Activated B cell treated with CpG ODN at 0.5 μM for 24 hours (primary cell): ENCODE data around the gene DIPK2A. TPM values are rescaled to one million over a fixed set of nuclear protein-coding genes. Genes with fewer than 3 reads are reported as not detected.

Experiments used
- ATAC-seq: fragments of 200-7000 bp; cut with Tn5 transposase; one replicate; pipeline ENCODE4 v1.10.0; 2021; ENCODE audit warnings: low read depth, mild to moderate bottlenecking, moderate library complexity
- CTCF ChIA-PET: fragments of 350-600 bp; sonication (Branson Sonifier 250); formaldehyde crosslinking; loops from one replicate; lab custom pipeline; 2021; ENCODE audit warnings: antibody characterized with exemption; lab: Charles Lee
- POLR2A ChIA-PET: fragments of 350-600 bp; sonication (Branson Sonifier 250); formaldehyde crosslinking; loops from one replicate; lab custom pipeline; 2021; ENCODE audit warnings: antibody characterized with exemption; lab: Charles Lee
- DNase-seq: peaks from one replicate; pipeline ENCODE4 v3.0.0; 2022
- H3K27ac Mint-ChIP-seq: one replicate; pipeline ENCODE4 v1.8.0; 2020; ENCODE audit warnings: mixed read lengths
- H3K27me3 Mint-ChIP-seq: one replicate; pipeline ENCODE4 v1.8.0; 2021; ENCODE audit warnings: mixed read lengths
- H3K36me3 Mint-ChIP-seq: one replicate; pipeline ENCODE4 v1.8.0; 2021; ENCODE audit warnings: low read depth, mixed read lengths
- H3K4me1 Mint-ChIP-seq: one replicate; pipeline ENCODE4 v1.8.0; 2021; ENCODE audit warnings: mixed read lengths
- H3K4me3 Mint-ChIP-seq: one replicate; pipeline ENCODE4 v1.8.0; 2020; ENCODE audit warnings: mild to moderate bottlenecking, mixed read lengths
- H3K9me3 Mint-ChIP-seq: one replicate; pipeline ENCODE4 v1.8.0; 2020; ENCODE audit warnings: mixed read lengths
- intact Hi-C: fragments of 100-400 bp; cut with micrococcal nuclease; formaldehyde crosslinking; loops from one replicate; pipeline ENCODE4 v1.15.1; 2024
- total RNA-seq: library from RNA; stranded (reverse); gene quantifications from 2 replicates; pipeline ENCODE4 v1.2.3, GENCODE V29; 2022
- TF ChIP-seq, protein P1 (sequence below): fragments of 200-600 bp; IDR thresholded peaks from one replicate; pipeline ENCODE4 v1.8.0; 2022; ENCODE audit warnings: antibody characterized with exemption, mild to moderate bottlenecking

Gene DIPK2A
- total RNA-seq, 1 donor from 2014 or later = 23.0 TPM

DNA sequence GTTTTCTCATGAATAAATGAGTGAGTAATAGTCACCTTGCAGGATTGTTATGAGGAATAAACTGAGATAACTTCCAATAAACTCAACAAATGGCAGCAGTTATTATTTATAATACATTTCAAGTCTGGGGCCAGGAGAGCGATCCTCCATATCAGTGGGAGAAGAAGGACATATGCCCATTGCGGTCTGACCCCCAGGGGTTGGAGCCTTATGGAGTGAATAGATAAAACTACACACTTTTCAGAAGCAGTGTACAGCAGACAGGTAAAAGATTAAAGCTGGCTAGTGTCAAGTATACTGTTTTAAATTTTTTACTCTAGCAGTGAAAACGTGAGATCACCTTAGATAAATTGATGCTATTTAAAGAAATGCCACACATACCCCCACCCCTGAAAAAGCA lies 43.5 kb downstream of the DIPK2A start:
- intact Hi-C loops = no loop called here
- TF ChIP-seq, protein P1, sequence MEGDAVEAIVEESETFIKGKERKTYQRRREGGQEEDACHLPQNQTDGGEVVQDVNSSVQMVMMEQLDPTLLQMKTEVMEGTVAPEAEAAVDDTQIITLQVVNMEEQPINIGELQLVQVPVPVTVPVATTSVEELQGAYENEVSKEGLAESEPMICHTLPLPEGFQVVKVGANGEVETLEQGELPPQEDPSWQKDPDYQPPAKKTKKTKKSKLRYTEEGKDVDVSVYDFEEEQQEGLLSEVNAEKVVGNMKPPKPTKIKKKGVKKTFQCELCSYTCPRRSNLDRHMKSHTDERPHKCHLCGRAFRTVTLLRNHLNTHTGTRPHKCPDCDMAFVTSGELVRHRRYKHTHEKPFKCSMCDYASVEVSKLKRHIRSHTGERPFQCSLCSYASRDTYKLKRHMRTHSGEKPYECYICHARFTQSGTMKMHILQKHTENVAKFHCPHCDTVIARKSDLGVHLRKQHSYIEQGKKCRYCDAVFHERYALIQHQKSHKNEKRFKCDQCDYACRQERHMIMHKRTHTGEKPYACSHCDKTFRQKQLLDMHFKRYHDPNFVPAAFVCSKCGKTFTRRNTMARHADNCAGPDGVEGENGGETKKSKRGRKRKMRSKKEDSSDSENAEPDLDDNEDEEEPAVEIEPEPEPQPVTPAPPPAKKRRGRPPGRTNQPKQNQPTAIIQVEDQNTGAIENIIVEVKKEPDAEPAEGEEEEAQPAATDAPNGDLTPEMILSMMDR = no peak
- no peak overlapping the region for H3K4me3 Mint-ChIP-seq
- ChIA-PET CTCF (no interaction called here), POLR2A (interaction anchor here (0.8 kb wide), 1 partner anchor 34 kb away, joined by 4 read pairs; no protein-coding TSS in a partner anchor)
- ATAC-seq (no peak), DNase-seq (no peak)
- H3K9me3 Mint-ChIP-seq = peaks cover 6% of the 10 kb centered on the region
- no peaks in the 10 kb centered on the region for H3K36me3 Mint-ChIP-seq
- H3K4me1 Mint-ChIP-seq = no peaks in the 10 kb centered on the region
- H3K27ac Mint-ChIP-seq = no peak overlapping the region
- no peaks in the 10 kb centered on the region for H3K27me3 Mint-ChIP-seq

DNA sequence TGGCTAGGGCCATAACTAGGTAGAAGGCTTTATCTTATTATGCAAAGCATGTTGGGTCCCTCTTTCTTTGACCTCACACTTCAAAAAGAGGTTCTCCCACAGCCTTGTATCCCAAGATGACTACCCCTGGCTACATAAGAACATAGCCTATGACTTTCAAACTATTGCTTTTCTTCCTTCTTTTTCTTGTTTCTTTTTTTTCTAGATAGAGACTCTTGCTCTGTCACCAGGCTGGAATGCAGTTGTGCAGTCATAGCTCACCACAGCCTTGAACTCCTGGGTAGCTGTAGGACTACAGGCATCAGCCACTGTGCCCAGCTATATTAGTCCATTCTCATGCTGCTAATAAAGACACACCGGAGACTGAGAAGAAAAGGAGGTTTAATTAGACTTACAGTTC lies 47.2 kb downstream of the DIPK2A start:
- Mint-ChIP-seq H3K4me3 (no peak overlapping the region), H3K36me3 (peaks cover 4% of the 10 kb centered on the region), H3K4me1 (peaks cover 9% of the 10 kb centered on the region), H3K27me3 (no peaks in the 10 kb centered on the region), H3K27ac (no peak overlapping the region), H3K9me3 (peaks cover 14% of the 10 kb centered on the region)
- CTCF ChIA-PET = no interaction called here
- intact Hi-C loops = no loop called here
- no peak for ATAC-seq
- DNase-seq = no peak
- POLR2A ChIA-PET = no interaction called here
- TF ChIP-seq, protein P1 = no peak

Other genes with a start within 250 kb of the DIPK2A start
- 9.0 and 9.4 TPM in 2 replicates for gene SLC9A9, start 123.4 kb upstream of the DIPK2A start, total RNA-seq